ENCODE results near the gene C2orf78. TPM values are rescaled to one million over a fixed set of nuclear protein-coding genes. Genes with fewer than 3 reads are reported as not detected.

C2orf78 gene
- total RNA-seq, 2 donors from 2014 or later = 0.91 TPM; not detected in 1

GRCh38 chr2:73818296-73818695 lies 34.3 kb downstream of the C2orf78 start:
- no peaks in the 10 kb centered on the region for H3K36me3 ChIP-seq
- WGBS = 78% methylated on average over 18 of the region's 18 CpGs
- no peaks in the 10 kb centered on the region for H3K9me3 ChIP-seq
- no peaks in the 10 kb centered on the region for H3K4me1 ChIP-seq (replicated peaks)
- DNase-seq (ENCODE audit: low spot score) = no peak
- no peak overlapping the region for H3K27ac ChIP-seq
- no peak for TF ChIP-seq POLR2AphosphoS5 (IDR thresholded peaks at IDR 0.05)
- no peak for TF ChIP-seq POLR2A (IDR thresholded peaks at IDR 0.05)
- TF ChIP-seq, protein P1, sequence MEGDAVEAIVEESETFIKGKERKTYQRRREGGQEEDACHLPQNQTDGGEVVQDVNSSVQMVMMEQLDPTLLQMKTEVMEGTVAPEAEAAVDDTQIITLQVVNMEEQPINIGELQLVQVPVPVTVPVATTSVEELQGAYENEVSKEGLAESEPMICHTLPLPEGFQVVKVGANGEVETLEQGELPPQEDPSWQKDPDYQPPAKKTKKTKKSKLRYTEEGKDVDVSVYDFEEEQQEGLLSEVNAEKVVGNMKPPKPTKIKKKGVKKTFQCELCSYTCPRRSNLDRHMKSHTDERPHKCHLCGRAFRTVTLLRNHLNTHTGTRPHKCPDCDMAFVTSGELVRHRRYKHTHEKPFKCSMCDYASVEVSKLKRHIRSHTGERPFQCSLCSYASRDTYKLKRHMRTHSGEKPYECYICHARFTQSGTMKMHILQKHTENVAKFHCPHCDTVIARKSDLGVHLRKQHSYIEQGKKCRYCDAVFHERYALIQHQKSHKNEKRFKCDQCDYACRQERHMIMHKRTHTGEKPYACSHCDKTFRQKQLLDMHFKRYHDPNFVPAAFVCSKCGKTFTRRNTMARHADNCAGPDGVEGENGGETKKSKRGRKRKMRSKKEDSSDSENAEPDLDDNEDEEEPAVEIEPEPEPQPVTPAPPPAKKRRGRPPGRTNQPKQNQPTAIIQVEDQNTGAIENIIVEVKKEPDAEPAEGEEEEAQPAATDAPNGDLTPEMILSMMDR (IDR thresholded peaks at IDR 0.05) = no peak
- no peak overlapping the region for H3K4me3 ChIP-seq
- intact Hi-C loops (cut with DNase I) = no loop called here
- no peaks in the 10 kb centered on the region for H3K27me3 ChIP-seq (replicated peaks; ENCODE audit: insufficient read depth)

DNA sequence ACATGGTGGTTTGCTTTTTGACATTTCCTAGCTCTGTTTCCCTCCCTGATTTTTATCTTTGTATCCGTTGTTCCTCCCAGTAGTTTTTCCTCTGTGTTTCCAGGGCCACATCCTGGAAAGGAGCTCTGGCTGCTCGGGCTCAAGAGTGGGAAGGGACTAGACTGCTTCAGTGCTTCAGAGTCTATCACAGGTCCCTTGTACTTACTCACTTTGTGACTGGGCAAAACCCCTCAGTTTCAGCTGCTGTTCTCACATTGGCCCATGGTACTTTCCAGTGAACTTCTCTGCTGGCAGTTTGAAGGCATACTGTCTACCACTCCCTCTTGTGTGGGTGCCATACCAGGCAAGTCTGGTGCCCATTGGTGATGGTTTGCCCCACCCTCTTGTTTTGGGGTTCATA lies 37.2 kb downstream of the C2orf78 start:
- TF ChIP-seq POLR2AphosphoS5 (IDR thresholded peaks at IDR 0.05) (no peak), POLR2A (IDR thresholded peaks at IDR 0.05) (no peak)
- H3K27me3 ChIP-seq (replicated peaks; ENCODE audit: insufficient read depth) = no peaks in the 10 kb centered on the region
- no peak overlapping the region for H3K4me3 ChIP-seq
- DNase-seq (ENCODE audit: low spot score) = no peak
- no peaks in the 10 kb centered on the region for H3K9me3 ChIP-seq
- WGBS = 29% methylated on average over 2 of the region's 2 CpGs
- H3K27ac ChIP-seq = no peak overlapping the region
- no peaks in the 10 kb centered on the region for H3K36me3 ChIP-seq
- H3K4me1 ChIP-seq (replicated peaks) = no peaks in the 10 kb centered on the region
- intact Hi-C loops (cut with DNase I) = no loop called here

DNA sequence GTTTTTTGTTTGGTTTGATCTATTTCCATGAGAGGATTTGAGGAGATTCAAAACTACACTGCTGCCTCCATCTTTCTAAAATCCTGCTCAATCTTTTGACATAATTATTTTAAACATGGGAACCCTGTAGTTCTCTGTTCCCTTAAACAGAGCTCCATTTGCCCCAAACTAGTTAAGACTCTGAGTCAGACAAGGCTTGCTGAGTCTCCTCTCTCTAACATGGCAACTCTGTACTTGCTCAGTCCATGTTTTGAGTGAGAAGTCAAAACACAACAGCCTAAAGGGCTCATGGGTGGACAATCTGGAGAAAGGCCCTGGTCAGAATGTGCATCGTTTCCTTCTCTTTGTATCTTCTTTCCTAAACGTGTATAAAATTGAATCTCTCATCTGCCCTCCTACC lies 37.7 kb downstream of the C2orf78 start:
- Histone ChIP-seq H3K4me3 (no peak overlapping the region), H3K27me3 (replicated peaks; ENCODE audit: insufficient read depth) (no peaks in the 10 kb centered on the region), H3K4me1 (replicated peaks) (no peaks in the 10 kb centered on the region), H3K9me3 (no peaks in the 10 kb centered on the region), H3K27ac (no peak overlapping the region), H3K36me3 (no peaks in the 10 kb centered on the region)
- DNase-seq (ENCODE audit: low spot score) = no peak
- intact Hi-C loops (cut with DNase I) = no loop called here
- TF ChIP-seq POLR2A (IDR thresholded peaks at IDR 0.05) = no peak
- TF ChIP-seq, protein P1 (IDR thresholded peaks at IDR 0.05) = no peak
- TF ChIP-seq POLR2AphosphoS5 (IDR thresholded peaks at IDR 0.05) = no peak
- WGBS = 62% methylated on average over 2 of the region's 2 CpGs

DNA sequence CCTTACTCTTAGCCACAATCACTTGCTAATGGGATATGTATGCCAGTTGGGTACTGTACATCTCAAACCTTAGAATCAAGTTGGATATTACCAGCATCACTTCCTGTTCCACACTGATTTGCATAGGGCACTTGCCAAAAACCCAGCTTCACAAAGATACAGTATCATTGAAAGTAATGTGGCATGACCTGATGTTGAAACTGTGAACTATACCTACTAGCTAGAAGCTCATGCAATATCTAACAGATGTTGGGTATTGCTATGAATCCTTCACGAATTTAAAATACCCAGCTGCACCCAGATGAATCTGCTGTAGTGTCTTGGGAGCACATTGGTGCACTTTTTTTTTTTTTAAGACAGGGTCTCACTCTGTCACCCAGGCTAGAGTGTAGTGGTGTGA lies 38.3 kb downstream of the C2orf78 start:
- no peaks in the 10 kb centered on the region for H3K36me3 ChIP-seq
- no peak overlapping the region for H3K27ac ChIP-seq
- TF ChIP-seq, protein P1 (IDR thresholded peaks at IDR 0.05) = no peak
- TF ChIP-seq POLR2AphosphoS5 (IDR thresholded peaks at IDR 0.05) (no peak), POLR2A (IDR thresholded peaks at IDR 0.05) (no peak)
- H3K4me1 ChIP-seq (replicated peaks) = no peaks in the 10 kb centered on the region
- intact Hi-C loops (cut with DNase I) = no loop called here
- H3K27me3 ChIP-seq (replicated peaks; ENCODE audit: insufficient read depth) = no peaks in the 10 kb centered on the region
- no peak for DNase-seq (ENCODE audit: low spot score)
- WGBS = 65% methylated on average over 1 of the region's 1 CpG
- H3K4me3 ChIP-seq = no peak overlapping the region
- no peaks in the 10 kb centered on the region for H3K9me3 ChIP-seq

DNA sequence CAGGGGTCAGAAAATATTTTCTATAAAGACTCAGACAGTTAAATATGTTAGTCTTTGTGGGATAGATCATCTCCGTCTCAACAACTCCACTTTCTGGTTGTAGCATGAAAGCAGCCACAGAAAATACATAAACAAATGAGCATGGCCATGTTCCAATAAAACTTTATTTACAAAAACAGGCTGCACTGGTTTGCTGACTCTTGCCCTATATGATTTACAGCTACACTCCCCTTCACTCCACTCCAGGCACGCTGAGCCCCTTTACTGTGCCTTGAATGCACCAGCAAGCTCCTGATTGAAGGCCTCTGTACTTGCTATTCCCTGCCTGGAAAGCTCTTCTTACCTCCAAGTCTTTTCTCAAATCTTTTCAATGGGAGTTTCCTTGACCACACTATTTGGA lies 39.0 kb downstream of the C2orf78 start:
- Histone ChIP-seq H3K9me3 (no peaks in the 10 kb centered on the region), H3K4me1 (replicated peaks) (no peaks in the 10 kb centered on the region), H3K27ac (no peak overlapping the region), H3K36me3 (no peaks in the 10 kb centered on the region), H3K4me3 (no peak overlapping the region), H3K27me3 (replicated peaks; ENCODE audit: insufficient read depth) (no peaks in the 10 kb centered on the region)
- no peak for DNase-seq (ENCODE audit: low spot score)
- WGBS = 55% methylated on average over 2 of the region's 2 CpGs
- TF ChIP-seq POLR2A (IDR thresholded peaks at IDR 0.05) = no peak
- no peak for TF ChIP-seq POLR2AphosphoS5 (IDR thresholded peaks at IDR 0.05)
- TF ChIP-seq, protein P1 (IDR thresholded peaks at IDR 0.05) = no peak
- intact Hi-C loops (cut with DNase I) = no loop called here
